ENCODE results near the gene TMEM74B.

TMEM74B gene

DNA sequence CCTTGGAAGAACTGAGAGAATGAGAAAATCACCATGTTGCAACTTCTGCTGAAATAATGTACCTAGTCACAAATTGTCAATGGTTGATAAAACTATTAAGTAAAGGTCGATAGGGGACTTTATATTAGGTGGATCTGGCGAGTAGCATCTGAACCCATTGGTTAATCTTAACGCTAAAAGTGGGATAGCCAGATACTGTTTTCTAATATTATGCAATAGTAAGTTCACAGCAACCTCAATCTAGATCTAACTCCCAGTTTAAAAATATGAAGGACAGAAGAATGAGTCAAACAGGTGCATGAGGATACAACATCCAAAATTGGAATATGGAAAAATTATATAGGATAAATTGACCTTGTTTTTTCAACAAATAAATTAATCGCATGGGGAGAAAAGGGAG, 47.5 kb downstream of the TMEM74B start:
- DNase-seq (ENCODE audit: low spot score) (no peak), ATAC-seq (ENCODE audit: low read depth) (no peak)
- no peaks in the 10 kb centered on the region for H3K9me3 ChIP-seq (ENCODE audit: severe bottlenecking)
- no peak overlapping the region for H3K27ac ChIP-seq (ENCODE audit: poor library complexity, severe bottlenecking)
- H3K4me3 ChIP-seq (ENCODE audit: severe bottlenecking), result no peak overlapping the region
- H3K36me3 ChIP-seq (ENCODE audit: low read depth), result peaks cover 96% of the 10 kb centered on the region
- TF ChIP-seq, protein P1, sequence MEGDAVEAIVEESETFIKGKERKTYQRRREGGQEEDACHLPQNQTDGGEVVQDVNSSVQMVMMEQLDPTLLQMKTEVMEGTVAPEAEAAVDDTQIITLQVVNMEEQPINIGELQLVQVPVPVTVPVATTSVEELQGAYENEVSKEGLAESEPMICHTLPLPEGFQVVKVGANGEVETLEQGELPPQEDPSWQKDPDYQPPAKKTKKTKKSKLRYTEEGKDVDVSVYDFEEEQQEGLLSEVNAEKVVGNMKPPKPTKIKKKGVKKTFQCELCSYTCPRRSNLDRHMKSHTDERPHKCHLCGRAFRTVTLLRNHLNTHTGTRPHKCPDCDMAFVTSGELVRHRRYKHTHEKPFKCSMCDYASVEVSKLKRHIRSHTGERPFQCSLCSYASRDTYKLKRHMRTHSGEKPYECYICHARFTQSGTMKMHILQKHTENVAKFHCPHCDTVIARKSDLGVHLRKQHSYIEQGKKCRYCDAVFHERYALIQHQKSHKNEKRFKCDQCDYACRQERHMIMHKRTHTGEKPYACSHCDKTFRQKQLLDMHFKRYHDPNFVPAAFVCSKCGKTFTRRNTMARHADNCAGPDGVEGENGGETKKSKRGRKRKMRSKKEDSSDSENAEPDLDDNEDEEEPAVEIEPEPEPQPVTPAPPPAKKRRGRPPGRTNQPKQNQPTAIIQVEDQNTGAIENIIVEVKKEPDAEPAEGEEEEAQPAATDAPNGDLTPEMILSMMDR (IDR thresholded peaks at IDR 0.05; ENCODE audit: poor library complexity, severe bottlenecking), result no peak
- H3K4me1 ChIP-seq (ENCODE audit: insufficient read depth, poor library complexity, severe bottlenecking), result no peaks in the 10 kb centered on the region
- H3K27me3 ChIP-seq (ENCODE audit: insufficient read depth, poor library complexity, severe bottlenecking), result no peaks in the 10 kb centered on the region

DNA sequence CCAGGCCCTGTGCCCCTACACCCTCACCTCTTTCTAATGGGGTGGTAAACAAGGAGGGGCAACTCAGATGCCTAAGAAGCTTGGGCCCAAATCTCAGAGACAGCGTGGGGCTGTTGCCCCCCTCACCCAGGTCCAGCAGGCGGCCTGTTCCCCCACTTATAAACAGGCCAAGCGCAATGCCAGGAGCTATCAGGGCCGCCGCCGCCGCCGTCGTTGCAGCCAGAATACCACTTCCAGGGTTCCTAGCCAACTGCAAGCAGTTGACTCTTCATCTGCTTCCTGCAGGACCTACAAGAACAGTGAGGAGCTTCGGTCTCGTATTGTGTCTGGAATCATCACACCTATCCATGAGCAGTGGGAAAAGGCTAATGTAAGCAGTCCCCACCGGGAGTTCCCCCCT, 49.9 kb downstream of the TMEM74B start:
- DNase-seq (ENCODE audit: low spot score) (no peak), ATAC-seq (ENCODE audit: low read depth) (no peak)
- no peaks in the 10 kb centered on the region for H3K27me3 ChIP-seq (ENCODE audit: insufficient read depth, poor library complexity, severe bottlenecking)
- H3K4me3 ChIP-seq (ENCODE audit: severe bottlenecking), result no peak overlapping the region
- no peak overlapping the region for H3K27ac ChIP-seq (ENCODE audit: poor library complexity, severe bottlenecking)
- no peaks in the 10 kb centered on the region for H3K9me3 ChIP-seq (ENCODE audit: severe bottlenecking)
- TF ChIP-seq, protein P1 (IDR thresholded peaks at IDR 0.05; ENCODE audit: poor library complexity, severe bottlenecking), result no peak
- H3K36me3 ChIP-seq (ENCODE audit: low read depth), result peaks cover 97% of the 10 kb centered on the region
- no peaks in the 10 kb centered on the region for H3K4me1 ChIP-seq (ENCODE audit: insufficient read depth, poor library complexity, severe bottlenecking)

DNA sequence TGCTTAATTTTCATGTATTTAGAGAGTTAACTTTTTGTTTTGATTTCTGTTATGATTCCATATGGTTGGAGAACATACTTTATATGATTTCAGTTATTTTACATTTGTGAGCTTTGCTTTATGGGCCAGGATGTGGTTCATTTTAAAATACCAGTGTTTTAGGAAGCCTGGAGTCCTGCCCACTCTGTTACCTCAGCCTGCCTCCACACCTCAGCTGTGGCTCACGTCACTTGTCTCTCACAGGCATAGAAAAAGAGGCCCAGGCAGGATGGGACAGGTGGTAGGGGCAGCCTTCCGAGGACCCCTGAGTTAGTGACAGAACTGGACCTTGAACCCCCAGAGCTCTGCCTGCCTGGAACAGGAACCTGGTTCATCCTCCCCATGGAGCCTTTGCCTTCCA, 50.4 kb downstream of the TMEM74B start:
- Histone ChIP-seq H3K4me1 (ENCODE audit: insufficient read depth, poor library complexity, severe bottlenecking) (no peaks in the 10 kb centered on the region), H3K27ac (ENCODE audit: poor library complexity, severe bottlenecking) (no peak overlapping the region), H3K27me3 (ENCODE audit: insufficient read depth, poor library complexity, severe bottlenecking) (no peaks in the 10 kb centered on the region), H3K9me3 (ENCODE audit: severe bottlenecking) (no peaks in the 10 kb centered on the region), H3K4me3 (ENCODE audit: severe bottlenecking) (no peak overlapping the region), H3K36me3 (ENCODE audit: low read depth) (peaks cover 97% of the 10 kb centered on the region)
- no peak for DNase-seq (ENCODE audit: low spot score)
- no peak for ATAC-seq (ENCODE audit: low read depth)
- TF ChIP-seq, protein P1 (IDR thresholded peaks at IDR 0.05; ENCODE audit: poor library complexity, severe bottlenecking), result no peak

DNA sequence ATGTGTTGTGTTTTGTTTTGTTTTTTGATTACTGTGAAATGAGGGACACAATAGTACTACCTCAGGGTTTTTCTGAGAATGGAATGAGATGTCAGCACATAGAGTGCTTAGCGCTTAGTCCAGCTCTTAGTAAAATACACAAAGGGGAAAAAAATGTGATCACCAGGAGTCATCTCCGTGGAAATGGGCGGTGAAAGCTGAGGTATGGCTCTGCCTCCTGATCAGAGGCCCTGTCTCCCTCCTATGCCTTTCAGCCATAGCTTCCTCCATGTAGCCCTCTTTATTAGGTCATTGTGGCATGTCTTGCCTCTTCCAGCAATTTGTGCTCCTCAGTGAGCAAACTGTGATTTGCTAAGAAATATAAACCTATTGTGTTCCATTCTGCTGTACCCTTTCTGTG, 53.4 kb downstream of the TMEM74B start:
- H3K4me3 ChIP-seq (ENCODE audit: severe bottlenecking), result no peak overlapping the region
- ATAC-seq (ENCODE audit: low read depth) (no peak), DNase-seq (ENCODE audit: low spot score) (no peak)
- TF ChIP-seq, protein P1 (IDR thresholded peaks at IDR 0.05; ENCODE audit: poor library complexity, severe bottlenecking), result no peak
- no peak overlapping the region for H3K27ac ChIP-seq (ENCODE audit: poor library complexity, severe bottlenecking)
- H3K4me1 ChIP-seq (ENCODE audit: insufficient read depth, poor library complexity, severe bottlenecking), result no peaks in the 10 kb centered on the region
- no peaks in the 10 kb centered on the region for H3K27me3 ChIP-seq (ENCODE audit: insufficient read depth, poor library complexity, severe bottlenecking)
- H3K36me3 ChIP-seq (ENCODE audit: low read depth), result peaks cover 97% of the 10 kb centered on the region
- no peaks in the 10 kb centered on the region for H3K9me3 ChIP-seq (ENCODE audit: severe bottlenecking)

DNA sequence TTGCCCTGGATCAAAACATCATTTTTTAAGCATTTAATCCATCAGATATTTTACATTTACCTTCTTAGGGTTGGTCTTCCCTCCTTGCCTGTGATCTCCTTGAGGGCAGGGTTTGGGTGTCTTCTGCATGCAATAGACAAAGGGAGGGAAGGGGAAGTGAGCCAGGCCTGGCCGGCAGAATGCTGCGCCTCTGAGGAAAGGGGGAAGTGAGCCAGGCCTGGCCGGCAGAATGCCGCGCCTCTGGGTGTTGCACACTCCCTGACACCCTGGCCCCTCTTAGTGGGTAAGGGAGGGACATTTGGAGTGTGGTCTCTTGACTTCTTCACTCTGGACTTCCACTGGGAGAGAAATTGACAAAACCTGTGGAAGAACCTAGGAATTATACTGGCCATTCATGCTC, 53.9 kb downstream of the TMEM74B start:
- no peak for ATAC-seq (ENCODE audit: low read depth)
- Histone ChIP-seq H3K4me1 (ENCODE audit: insufficient read depth, poor library complexity, severe bottlenecking) (no peaks in the 10 kb centered on the region), H3K27ac (ENCODE audit: poor library complexity, severe bottlenecking) (no peak overlapping the region), H3K27me3 (ENCODE audit: insufficient read depth, poor library complexity, severe bottlenecking) (no peaks in the 10 kb centered on the region), H3K36me3 (ENCODE audit: low read depth) (peaks cover 97% of the 10 kb centered on the region), H3K9me3 (ENCODE audit: severe bottlenecking) (no peaks in the 10 kb centered on the region), H3K4me3 (ENCODE audit: severe bottlenecking) (no peak overlapping the region)
- TF ChIP-seq, protein P1 (IDR thresholded peaks at IDR 0.05; ENCODE audit: poor library complexity, severe bottlenecking), result no peak
- no peak for DNase-seq (ENCODE audit: low spot score)
